Stimulated activated naive CD8-positive, alpha-beta T cell treated with anti-CD3 and anti-CD28 coated beads, Interleukin-15, amount 100 ng/mL, for 72 hours (primary cell): ENCODE data around the gene CFAP157.

Experiments
- ATAC-seq: fragments of 150-1000 bp; cut with Tn5 transposase; 2 replicates; pipeline ENCODE4 v1.10.0; 2021; ENCODE audit warnings: mild to moderate bottlenecking, moderate library complexity
- DNase-seq, 2 donors: peaks; one replicate each; pipeline ENCODE4 v3.0.0; 2021 to 2022
- H3K27ac Mint-ChIP-seq, 2 donors: one replicate each; pipeline ENCODE4 v1.8.0; 2022; ENCODE audit warnings: mild to moderate bottlenecking in 2 of 2, mixed read lengths in 2 of 2, moderate library complexity in 2 of 2
- H3K27me3 Mint-ChIP-seq: one replicate; pipeline ENCODE4 v1.8.0; 2022; ENCODE audit warnings: mixed read lengths
- H3K4me1 Mint-ChIP-seq: one replicate; pipeline ENCODE4 v1.8.0; 2022; ENCODE audit warnings: mild to moderate bottlenecking, mixed read lengths
- H3K4me3 Mint-ChIP-seq, 2 donors: one replicate each; pipeline ENCODE4 v1.8.0; 2022; ENCODE audit warnings: mild to moderate bottlenecking in 2 of 2, mixed read lengths in 2 of 2, moderate library complexity in 1 of 2
- H3K9me3 Mint-ChIP-seq, 2 donors: one replicate each; pipeline ENCODE4 v1.8.0; 2022; ENCODE audit warnings: mixed read lengths in 2 of 2

CFAP157 gene

DNA sequence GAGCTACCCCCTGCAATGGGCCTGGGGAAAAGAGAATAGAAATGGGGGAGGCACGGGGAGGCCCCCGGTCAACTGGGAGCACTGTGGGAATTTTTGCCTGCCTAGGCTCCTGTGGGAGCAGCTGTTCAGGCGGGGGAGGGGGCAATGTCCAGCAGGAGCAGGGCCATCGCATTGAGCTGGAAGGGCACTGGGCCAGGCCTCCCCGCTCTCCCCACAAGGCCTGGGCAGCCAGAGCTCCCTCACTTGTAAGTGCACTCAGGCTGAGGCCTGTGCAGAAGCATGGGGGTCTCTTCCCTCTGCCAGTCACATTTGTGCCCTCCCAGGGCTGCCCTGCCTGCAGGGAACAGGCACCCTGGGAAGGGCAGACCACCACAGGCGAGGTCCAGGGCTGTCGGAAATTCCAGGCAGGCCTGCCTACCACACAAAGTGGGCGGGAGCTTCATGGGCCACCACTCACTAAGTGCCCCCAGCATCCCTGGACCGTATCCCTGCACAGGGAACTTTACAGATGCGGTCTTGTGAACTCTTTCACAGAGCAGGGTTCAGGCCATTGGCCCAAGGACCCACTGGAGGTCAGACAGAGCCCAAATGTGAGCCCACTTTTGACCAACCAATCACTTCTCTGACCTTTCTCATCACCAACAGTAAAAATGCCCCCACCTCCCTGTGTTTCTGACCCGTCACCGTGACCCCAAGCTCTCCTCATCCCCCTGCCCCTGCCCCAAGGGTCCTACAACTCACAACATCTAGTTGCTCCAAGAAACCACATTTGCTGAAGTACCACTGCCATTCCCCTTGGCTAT, 1.0 kb upstream of the CFAP157 start:
- Mint-ChIP-seq H3K9me3 (peaks cover 3 to 10% of the 10 kb centered on the region in 2 donors), H3K4me3 (no peak overlapping the region), H3K4me1 (peaks cover 28% of the 10 kb centered on the region), H3K27me3 (no peaks in the 10 kb centered on the region), H3K27ac (no peak overlapping the region)
- no peak for ATAC-seq
- DNase-seq = no peak

DNA sequence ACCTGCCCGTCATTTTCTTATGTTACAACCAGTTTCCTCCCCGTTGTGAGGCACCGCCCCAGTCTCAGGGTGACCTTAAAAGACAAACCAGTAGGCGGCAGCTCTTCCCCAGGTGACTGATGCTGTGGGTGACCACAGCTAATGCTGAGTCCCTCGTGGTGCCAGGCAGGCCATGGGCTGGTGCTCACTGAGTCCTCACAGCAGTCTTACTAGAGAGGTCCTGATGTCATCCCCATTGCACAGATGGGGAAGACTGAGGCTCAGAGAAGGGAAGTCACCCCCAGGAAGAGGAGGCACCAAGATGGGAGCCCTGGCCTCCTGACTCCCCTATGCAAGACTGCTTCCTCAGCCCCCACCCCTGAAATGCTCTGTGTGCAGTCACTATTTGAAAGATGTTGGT, 978 bp downstream of the CFAP157 start:
- H3K9me3 Mint-ChIP-seq = peaks cover 3 to 10% of the 10 kb centered on the region in 2 donors
- no peaks in the 10 kb centered on the region for H3K27me3 Mint-ChIP-seq
- ATAC-seq = peak; percentile 77
- no peak overlapping the region for H3K4me3 Mint-ChIP-seq
- DNase-seq = peak; percentile 24 to 42
- H3K27ac Mint-ChIP-seq = no peak overlapping the region
- H3K4me1 Mint-ChIP-seq = peaks cover 47% of the 10 kb centered on the region

GRCh38 chr9:127708952-127709587, 2.3 kb downstream of the CFAP157 start:
- Mint-ChIP-seq H3K9me3 (peaks cover 3 to 10% of the 10 kb centered on the region in 2 donors), H3K4me3 (no peak overlapping the region), H3K27me3 (no peaks in the 10 kb centered on the region), H3K27ac (no peak overlapping the region), H3K4me1 (peaks cover 48% of the 10 kb centered on the region)
- ATAC-seq = no peak
- DNase-seq = no peak

- DNase-seq = no peak
- Mint-ChIP-seq H3K27ac (no peak overlapping the region), H3K27me3 (no peaks in the 10 kb centered on the region), H3K9me3 (peaks cover 3 to 10% of the 10 kb centered on the region in 2 donors), H3K4me3 (no peak overlapping the region), H3K4me1 (peaks cover 57% of the 10 kb centered on the region)
- no peak for ATAC-seq
Observed at GRCh38 chr9:127710204-127710783, 3.5 kb downstream of the CFAP157 start.

DNA sequence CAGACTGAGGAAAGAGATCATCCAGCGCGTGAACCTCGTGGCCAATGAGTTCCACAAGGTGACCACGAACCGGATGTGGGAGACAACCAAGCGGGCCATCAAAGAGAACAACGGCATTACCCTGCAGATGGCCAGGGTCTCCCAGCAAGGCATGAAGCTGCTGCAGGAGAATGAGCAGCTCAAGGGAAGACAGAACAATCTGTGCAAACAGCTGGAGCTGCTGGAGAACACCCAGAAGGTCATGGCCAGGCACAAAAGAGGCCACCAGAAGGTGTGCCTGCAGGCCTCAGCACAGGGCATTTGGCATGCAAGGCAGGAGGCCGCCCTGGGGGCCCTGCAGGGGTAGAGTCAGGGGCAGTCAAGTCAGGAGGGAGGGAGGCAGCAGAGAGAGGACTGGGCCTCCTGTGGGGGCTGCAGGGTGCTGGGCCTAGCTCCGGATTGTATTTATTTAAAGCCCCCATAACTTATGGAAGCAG, 4.5 kb downstream of the CFAP157 start:
- peak overlapping the region in 1 of 2 donors; percentile 6 for H3K4me3 Mint-ChIP-seq
- DNase-seq = no peak
- no peaks in the 10 kb centered on the region for H3K27me3 Mint-ChIP-seq
- no peak for ATAC-seq
- peak overlapping the region in 1 of 2 donors; percentile 60 for H3K27ac Mint-ChIP-seq
- H3K4me1 Mint-ChIP-seq = peaks cover 67% of the 10 kb centered on the region
- peaks cover 3 to 10% of the 10 kb centered on the region in 2 donors for H3K9me3 Mint-ChIP-seq

DNA sequence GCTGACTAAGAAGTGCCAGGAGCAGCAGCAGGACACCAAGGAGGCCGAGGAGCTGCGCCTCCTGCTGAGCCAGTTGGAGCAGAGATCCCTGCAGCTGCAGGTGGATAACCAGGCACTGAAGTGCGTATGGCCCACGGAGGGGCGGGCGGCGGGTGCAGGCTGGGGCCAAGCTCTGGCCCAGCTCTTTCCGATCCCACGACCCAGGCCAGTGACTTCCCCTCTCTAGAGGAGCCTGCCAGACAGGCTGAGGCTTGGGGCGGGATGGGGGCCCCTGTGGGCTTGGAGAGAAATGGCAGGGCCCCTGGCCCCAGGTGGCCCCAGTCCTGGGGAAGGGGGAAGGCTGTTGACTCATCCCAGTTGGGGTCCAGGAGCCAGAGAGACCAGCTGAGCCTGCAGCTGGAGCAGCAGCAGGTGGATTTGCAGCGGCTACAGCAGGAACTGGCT, 5.1 kb downstream of the CFAP157 start:
- ATAC-seq = no peak
- Mint-ChIP-seq H3K9me3 (peaks cover 3 to 10% of the 10 kb centered on the region in 2 donors), H3K27ac (peak overlapping the region in 1 of 2 donors; percentile 27), H3K4me1 (peaks cover 67% of the 10 kb centered on the region), H3K4me3 (no peak overlapping the region), H3K27me3 (no peaks in the 10 kb centered on the region)
- DNase-seq = no peak

- no peak overlapping the region for H3K27ac Mint-ChIP-seq
- peaks cover 62% of the 10 kb centered on the region for H3K4me1 Mint-ChIP-seq
- H3K9me3 Mint-ChIP-seq = peaks cover 3 to 10% of the 10 kb centered on the region in 2 donors
- no peaks in the 10 kb centered on the region for H3K27me3 Mint-ChIP-seq
- DNase-seq (no peak), ATAC-seq (no peak)
- H3K4me3 Mint-ChIP-seq = no peak overlapping the region
Observed at GRCh38 chr9:127712371-127712770, 5.6 kb downstream of the CFAP157 start.

DNA sequence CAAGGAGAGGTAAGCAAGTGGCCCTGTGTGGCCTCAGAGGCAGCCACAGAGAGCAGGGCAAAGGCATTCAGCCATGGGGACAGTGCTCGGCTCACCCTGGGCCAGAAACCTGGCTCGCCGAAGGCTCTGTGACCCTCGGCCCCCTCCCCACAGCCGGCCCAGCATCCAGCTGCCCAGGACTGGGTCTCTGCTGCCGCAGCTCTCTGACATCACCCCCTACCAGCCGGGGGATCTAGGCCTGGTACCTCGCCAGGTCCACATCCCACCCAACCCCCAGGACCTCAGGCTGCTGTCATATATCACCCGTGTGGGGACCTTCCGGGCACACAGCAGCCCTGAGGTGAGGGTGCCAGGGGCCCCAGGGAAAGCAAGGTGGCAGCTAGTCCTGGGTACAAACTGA, 6.1 kb downstream of the CFAP157 start:
- Mint-ChIP-seq H3K27me3 (no peaks in the 10 kb centered on the region), H3K9me3 (peaks cover 3 to 10% of the 10 kb centered on the region in 2 donors), H3K27ac (no peak overlapping the region), H3K4me3 (no peak overlapping the region), H3K4me1 (peaks cover 57% of the 10 kb centered on the region)
- ATAC-seq (no peak), DNase-seq (no peak)

DNA sequence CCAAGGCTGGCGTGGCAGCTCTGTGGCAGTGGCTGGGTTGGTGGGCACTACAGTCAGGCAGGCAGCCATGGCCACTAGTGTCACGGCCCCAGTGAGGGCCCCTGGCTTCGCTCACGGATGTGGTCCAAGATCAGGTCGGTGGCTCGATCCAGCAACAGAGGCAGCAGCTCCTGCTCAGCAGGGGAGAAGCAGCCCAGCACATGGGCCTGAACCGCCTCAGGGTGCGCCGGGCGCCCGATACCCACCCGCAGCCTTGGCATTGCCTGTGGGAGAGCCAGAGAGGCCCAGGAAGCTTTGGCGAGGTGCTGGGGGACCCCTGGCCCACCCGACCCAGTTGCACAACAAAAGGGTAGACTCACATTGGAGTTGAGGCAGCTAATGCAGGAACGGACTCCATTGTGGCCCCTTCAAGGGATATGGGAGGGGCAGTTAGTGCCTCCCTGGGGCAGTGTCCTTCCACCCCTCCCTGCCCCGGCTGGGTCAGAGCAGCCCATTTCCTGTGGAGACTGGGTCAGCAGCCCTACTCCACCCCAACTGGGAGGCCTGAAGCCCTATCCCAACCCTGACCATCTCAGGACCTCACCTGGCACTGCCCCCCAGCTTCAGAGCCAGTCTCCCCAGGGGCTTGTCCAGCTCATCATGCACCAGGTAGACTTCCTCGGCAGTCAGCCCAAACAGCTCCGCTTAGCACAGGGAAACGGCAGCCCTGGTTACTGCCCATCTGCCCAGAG, 7.4 kb downstream of the CFAP157 start:
- Mint-ChIP-seq H3K27me3 (no peaks in the 10 kb centered on the region), H3K4me1 (peaks cover 56% of the 10 kb centered on the region), H3K27ac (no peak overlapping the region), H3K9me3 (peaks cover 0 to under 1% of the 10 kb centered on the region in 2 donors), H3K4me3 (peak overlapping the region; percentile 73 to 98)
- no peak for ATAC-seq
- DNase-seq = no peak

- Mint-ChIP-seq H3K4me3 (peak overlapping the region; percentile 98 to 99), H3K9me3 (no peaks in the 10 kb centered on the region), H3K27me3 (no peaks in the 10 kb centered on the region), H3K4me1 (peaks cover 64% of the 10 kb centered on the region), H3K27ac (peak overlapping the region; percentile 97 to 99)
- ATAC-seq = peak; percentile 23
- DNase-seq = peak in 1 of 2 donors; percentile 21
Observed at GRCh38 chr9:127714951-127715469, 8.2 kb downstream of the CFAP157 start.

DNA sequence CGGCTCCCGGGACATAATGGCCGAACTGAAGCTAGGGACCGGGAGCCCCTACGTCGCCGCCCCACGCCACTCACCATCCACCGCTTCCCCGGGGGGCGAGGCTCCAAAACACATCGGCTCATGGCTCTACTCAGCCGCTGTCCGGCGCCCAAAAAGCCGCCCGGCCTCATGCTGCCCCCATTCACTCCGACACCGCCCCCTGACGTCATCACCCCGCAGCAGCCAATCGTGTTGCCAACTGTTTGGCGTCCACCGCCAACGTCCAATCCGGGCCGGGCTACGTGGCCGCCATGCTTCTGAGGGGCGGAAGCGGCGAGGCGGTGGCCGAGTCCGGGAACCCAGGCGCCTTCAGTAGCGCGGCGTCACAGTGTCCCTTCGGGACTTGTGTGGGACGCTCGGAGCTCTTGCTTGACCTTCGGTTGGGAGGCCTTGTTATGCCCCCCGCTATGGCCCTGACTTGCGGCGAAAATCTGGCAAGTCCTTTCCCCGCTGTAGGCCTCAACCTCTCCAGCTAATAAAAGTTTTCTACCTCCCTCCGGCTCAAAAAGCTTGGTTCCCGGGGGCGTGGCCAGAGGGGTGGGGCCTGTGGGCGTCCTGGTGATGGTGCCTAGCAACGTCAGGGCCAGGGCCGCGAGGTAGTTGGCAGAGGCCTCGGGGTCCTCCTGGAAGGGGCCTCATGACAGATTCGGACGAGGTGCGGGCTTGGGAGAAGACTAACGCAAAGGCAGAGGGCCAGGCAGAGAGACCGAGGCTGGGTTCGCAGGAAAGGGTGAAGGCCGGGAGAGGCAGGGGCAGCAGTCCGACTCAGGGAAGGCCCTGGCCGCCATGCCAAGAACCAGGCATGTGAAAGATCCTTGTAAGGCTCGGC, 8.9 kb downstream of the CFAP157 start, which contains the start of the genes PTRH1 and TTC16:
TSS of gene PTRH1 (minus strand) at position 194 of the 868 bp plus-strand sequence. CDS start at position 170, 24 bp downstream.
TSS of gene TTC16 (plus strand) at position 610 of the 868 bp plus-strand sequence. CDS start at position 677, 67 bp downstream.
- Mint-ChIP-seq H3K27me3 (no peaks in the 10 kb centered on the region), H3K9me3 (no peaks in the 10 kb centered on the region), H3K4me3 (peak within 1 kb of the TSS; percentile 98 to 99), H3K4me1 (peaks cover 65% of the 10 kb centered on the region), H3K27ac (peak within 1 kb of the TSS; percentile 97 to 99)
- ATAC-seq = peak; percentile 94
- peak; percentile 96 for DNase-seq

DNA sequence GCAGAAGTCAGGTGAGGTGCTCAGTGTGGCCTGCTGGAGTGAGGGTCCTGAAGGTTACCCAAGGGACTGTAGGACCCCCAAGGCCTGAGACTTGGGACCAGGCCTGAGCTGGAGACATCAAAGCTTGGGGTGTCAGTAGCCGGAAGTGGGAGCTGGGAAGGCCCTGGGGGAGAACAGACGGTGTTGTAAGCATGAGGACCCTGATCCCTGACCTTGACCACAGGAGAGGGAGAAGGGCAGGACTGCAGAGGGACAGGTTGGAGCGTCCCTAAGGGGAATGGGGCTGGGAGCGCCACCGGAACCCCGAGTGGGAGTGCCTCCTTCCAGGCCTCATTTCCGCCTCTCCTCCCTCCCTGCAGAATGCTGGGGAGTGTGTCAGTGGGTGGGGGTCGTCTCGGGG, 9.6 kb downstream of the CFAP157 start:
- DNase-seq = no peak
- Mint-ChIP-seq H3K4me3 (peak overlapping the region; percentile 98 to 99), H3K27ac (peak overlapping the region; percentile 79 to 97), H3K27me3 (no peaks in the 10 kb centered on the region), H3K4me1 (peaks cover 65% of the 10 kb centered on the region), H3K9me3 (no peaks in the 10 kb centered on the region)
- ATAC-seq = no peak

DNA sequence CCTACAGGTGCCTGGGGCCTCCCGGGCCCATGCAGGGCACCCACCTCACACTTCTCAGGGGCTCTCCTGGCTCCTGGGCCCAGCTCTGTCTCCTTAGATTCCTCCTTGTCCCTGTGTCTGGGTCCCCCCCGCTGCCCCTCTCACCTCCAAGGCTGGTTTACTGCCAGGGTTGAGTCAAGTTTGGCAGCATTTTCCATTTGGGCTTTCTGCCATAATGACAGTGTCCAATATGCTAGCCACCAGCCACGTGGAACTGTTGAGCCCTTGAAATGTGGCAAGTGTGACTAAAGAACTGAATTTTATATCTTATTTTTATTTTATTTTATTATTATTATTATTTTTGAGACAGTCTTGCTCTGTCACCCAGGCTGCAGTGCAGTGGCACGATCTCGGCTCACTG, 11.0 kb downstream of the CFAP157 start:
- peak overlapping the region in 1 of 2 donors; percentile 86 for H3K27ac Mint-ChIP-seq
- H3K9me3 Mint-ChIP-seq = no peaks in the 10 kb centered on the region
- no peak overlapping the region for H3K4me3 Mint-ChIP-seq
- no peaks in the 10 kb centered on the region for H3K27me3 Mint-ChIP-seq
- peaks cover 55% of the 10 kb centered on the region for H3K4me1 Mint-ChIP-seq
- DNase-seq (no peak), ATAC-seq (no peak)
